SK-N-SH (cell line): ENCODE measurements around the gene PPP1R1B.

Experiments used
- ELF1 ChIP-seq: IDR thresholded peaks from 2 replicates; pipeline ENCODE4 v1.4.0; 2012
- EP300 ChIP-seq, 2 experiments: IDR thresholded peaks; 2 replicates each; pipeline versions ENCODE4 v1.4.0 to v1.6.1; 2012; ENCODE audit warnings: borderline replicate concordance in 1 of 2, low read depth in 1 of 2, low read length in 1 of 2
- EZH2phosphoT487 ChIP-seq: fragments of 200-600 bp; sonication (generic); IDR thresholded peaks from 2 replicates; pipeline ENCODE4 v1.6.1; 2017; ENCODE audit warnings: low read depth, mixed run types, mild to moderate bottlenecking, antibody characterized with exemption, moderate library complexity, borderline replicate concordance
- JUND ChIP-seq: IDR thresholded peaks from 2 replicates; pipeline ENCODE4 v1.4.0; 2012
- MXI1 ChIP-seq: IDR thresholded peaks from 2 replicates; pipeline ENCODE4 v1.6.1; 2012; ENCODE audit warnings: mild to moderate bottlenecking, low read depth, low read length, improper control_type of control experiment
- POLR2AphosphoS5 ChIP-seq: IDR thresholded peaks from 2 replicates; pipeline ENCODE4 v1.6.1; 2012; ENCODE audit warnings: low read depth, low read length
- RXRA ChIP-seq: IDR thresholded peaks from 2 replicates; pipeline ENCODE4 v1.4.0; 2012; ENCODE audit warnings: low read depth, mild to moderate bottlenecking, borderline replicate concordance
- SIN3A ChIP-seq: IDR thresholded peaks from 2 replicates; pipeline ENCODE4 v1.6.1; 2012; ENCODE audit warnings: low read depth, mild to moderate bottlenecking, low read length, moderate library complexity, borderline replicate concordance
- TF ChIP-seq, protein P1 (sequence below): fragments of 200-600 bp; sonication (generic); IDR thresholded peaks from 2 replicates; pipeline ENCODE4 v1.6.1; 2017; ENCODE audit warnings: antibody characterized with exemption, mild to moderate bottlenecking, moderate library complexity
- TF ChIP-seq, protein P2 (sequence below): IDR thresholded peaks from 2 replicates; pipeline ENCODE4 v1.4.0; 2012; ENCODE audit warnings: low read depth, borderline replicate concordance

DNA sequence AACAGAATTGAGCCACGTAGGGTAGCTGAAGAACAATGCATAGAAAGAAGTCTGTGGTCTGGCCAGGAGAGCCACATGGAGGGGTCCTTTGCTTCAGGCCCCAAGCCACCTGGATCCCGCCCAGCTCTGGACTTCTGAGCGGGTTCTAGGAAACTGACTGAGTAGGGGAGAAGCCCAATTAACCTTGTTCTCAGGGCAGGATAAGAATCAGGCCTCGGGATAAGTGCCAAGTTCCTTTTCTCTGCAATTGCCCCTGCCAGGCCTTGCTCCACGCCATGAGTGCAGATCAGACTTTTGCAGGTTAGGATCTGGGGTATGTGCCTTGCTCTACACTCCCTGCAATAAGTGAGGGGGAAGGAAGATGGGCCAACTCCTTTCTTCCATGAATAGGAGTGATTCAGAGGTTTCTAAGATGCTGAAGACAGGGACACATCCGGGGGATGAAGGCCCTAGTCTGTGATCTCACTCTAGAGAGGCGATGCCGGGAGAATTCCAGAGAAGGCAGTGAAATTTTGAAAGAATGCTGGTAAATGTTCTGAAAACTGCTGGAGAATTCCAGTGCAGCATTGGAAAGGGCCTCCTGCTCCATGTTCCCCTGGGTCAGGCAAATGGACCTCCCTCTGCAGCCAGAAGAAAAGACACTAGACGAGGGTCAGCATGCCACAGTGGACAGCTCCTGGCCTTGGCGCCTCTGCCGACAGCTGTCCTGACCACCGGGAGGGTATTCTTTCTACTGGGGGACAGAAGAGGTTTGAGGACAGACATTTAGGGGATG lies 24.8 kb upstream of the PPP1R1B start:
- TF ChIP-seq, protein P1, sequence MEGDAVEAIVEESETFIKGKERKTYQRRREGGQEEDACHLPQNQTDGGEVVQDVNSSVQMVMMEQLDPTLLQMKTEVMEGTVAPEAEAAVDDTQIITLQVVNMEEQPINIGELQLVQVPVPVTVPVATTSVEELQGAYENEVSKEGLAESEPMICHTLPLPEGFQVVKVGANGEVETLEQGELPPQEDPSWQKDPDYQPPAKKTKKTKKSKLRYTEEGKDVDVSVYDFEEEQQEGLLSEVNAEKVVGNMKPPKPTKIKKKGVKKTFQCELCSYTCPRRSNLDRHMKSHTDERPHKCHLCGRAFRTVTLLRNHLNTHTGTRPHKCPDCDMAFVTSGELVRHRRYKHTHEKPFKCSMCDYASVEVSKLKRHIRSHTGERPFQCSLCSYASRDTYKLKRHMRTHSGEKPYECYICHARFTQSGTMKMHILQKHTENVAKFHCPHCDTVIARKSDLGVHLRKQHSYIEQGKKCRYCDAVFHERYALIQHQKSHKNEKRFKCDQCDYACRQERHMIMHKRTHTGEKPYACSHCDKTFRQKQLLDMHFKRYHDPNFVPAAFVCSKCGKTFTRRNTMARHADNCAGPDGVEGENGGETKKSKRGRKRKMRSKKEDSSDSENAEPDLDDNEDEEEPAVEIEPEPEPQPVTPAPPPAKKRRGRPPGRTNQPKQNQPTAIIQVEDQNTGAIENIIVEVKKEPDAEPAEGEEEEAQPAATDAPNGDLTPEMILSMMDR, result no peak
- TF ChIP-seq SIN3A, result no peak
- no peak for TF ChIP-seq ELF1
- TF ChIP-seq JUND, result no peak
- no peak for TF ChIP-seq POLR2AphosphoS5
- TF ChIP-seq, protein P2, sequence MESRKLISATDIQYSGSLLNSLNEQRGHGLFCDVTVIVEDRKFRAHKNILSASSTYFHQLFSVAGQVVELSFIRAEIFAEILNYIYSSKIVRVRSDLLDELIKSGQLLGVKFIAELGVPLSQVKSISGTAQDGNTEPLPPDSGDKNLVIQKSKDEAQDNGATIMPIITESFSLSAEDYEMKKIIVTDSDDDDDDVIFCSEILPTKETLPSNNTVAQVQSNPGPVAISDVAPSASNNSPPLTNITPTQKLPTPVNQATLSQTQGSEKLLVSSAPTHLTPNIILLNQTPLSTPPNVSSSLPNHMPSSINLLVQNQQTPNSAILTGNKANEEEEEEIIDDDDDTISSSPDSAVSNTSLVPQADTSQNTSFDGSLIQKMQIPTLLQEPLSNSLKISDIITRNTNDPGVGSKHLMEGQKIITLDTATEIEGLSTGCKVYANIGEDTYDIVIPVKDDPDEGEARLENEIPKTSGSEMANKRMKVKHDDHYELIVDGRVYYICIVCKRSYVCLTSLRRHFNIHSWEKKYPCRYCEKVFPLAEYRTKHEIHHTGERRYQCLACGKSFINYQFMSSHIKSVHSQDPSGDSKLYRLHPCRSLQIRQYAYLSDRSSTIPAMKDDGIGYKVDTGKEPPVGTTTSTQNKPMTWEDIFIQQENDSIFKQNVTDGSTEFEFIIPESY, result no peak
- TF ChIP-seq EZH2phosphoT487, result no peak
- no peak for TF ChIP-seq EP300 (IDR thresholded peaks at IDR 0.05; ENCODE audit: borderline replicate concordance in 1 of 2, low read depth in 1 of 2, low read length in 1 of 2)
- TF ChIP-seq MXI1, result no peak
- no peak for TF ChIP-seq RXRA
